ENCODE results near the gene FYB1.

FYB1 gene

DNA sequence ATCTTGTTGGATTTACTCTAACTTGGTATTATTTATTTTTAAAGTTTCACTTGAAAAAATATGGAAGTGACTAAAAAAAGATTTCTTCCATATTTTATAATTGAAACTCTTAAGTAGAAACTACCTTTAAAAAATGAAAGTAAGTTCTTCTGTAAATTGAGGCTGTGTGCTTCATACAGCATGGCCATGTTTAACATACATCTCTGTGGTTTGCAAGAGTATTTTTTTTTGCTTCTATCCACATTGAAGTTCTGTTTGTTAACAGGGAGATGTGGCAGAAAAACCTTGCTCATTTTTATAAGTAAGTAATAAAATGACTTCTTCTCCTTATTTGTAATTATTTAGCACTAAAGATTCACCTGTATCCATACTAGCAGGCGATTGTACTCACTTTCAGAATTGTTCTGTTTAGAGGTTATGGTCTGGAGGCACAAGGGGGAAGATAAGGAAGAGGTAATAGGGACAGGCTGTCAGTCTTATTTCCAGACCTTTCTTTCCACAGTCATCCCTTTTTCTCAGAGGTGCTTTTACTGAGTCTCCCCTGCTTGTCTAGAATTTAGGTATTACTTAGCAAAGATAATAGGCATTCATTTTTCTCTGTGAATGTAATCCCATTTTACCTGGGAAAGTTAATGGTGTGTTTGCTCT lies 16.0 kb downstream of the FYB1 start:
- no peak for DNase-seq

DNA sequence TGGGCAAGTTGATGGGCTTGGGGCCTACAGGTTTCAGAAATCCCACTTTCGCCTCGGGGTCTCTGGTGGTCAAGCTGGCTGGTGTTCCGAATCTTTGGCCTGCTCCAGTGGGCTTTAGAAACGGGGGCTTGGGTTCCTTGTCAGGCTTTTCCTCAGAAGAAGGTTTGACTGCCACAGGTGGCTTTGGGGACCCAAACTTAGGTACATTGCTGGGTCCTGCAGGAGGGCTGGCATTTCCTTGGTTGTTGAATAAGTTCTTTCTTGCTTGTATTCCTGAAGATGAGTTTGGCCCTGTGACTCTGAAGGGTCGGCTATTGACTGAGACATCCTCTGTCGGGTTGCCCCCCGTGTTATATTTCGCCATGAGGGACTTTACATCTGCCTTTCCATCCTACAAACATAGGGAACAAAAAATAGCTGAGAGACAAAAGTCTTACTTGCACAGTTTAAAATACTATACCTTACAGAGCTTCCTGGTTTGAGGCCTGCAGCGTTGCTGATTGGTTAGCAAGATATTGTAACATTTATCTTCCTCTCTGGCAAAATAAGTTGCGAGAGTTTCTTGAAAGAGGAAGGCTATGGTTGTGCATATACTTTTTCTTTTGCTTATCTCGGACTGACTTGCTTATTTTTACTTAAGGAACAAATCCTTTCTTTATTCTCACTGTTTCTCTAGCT lies 16.6 kb downstream of the FYB1 start:
- peak; percentile 46 to 52 for DNase-seq

DNA sequence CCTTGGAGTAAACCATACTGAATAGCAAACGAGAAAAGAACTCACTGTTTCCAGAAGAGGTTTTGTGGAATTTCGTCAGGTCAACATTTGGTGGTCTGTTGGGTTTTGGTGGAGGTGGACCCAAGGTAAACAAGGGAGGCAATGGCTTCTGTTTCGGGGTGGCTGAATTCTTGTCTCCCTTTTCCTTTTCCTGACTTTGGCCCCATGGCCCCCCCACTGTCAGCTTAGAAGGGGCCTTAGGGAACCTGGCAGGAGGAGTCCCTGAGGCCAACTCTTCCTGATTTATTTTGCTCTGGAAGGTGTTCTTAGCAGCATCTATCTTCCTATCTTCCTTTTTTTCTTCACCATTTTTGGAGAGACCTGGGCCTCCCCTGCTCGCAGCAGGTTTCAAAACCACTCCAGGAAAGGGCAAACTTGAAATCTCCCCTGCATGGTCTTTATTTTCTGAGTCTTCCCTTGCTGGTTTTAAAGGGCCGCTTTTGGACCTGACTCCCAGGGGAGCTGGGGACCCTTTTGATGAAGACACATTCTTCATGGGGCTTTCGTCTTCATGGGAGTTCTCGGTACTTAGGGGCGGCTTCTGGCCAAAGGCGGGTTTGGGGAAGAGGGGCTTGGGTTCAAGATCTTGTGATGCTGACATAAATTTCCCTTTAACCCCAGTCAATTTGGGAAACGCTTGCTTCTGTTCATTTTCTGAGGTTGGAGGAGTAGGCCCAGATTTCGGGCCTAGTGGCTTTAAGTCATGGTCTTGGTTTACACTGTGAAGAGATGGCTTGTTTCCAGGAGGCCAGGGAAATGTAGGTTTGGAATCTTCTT lies 17.4 kb downstream of the FYB1 start:
- no peak for DNase-seq

DNA sequence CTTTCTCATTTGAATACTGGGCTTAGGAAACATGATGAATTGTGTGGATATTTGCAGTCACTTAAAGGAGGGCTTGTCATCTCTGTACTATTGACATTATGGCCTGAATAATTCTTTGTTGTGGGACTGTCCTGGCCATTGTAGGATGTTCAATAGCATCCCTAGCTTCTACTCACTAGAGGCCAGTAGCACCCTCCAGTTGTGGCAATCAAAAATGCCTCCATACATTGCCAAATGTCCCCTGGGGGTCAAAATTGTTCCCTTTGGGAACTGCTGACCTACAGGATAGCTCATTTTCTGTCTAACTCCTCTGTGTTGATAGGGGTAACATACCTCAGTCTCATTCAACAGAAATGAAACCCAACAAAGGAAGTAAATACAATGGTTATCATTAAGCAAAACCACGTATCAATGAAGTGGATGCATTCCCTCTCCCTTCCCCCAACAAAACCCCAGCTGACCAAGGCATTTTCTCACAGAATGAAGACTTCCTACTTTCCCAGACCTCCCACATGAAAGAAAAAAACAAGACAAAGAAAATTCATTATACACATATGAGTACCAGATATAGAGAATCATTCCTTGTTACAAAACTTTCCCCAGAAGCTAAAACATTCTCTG lies 18.1 kb downstream of the FYB1 start:
- no peak for DNase-seq

DNA sequence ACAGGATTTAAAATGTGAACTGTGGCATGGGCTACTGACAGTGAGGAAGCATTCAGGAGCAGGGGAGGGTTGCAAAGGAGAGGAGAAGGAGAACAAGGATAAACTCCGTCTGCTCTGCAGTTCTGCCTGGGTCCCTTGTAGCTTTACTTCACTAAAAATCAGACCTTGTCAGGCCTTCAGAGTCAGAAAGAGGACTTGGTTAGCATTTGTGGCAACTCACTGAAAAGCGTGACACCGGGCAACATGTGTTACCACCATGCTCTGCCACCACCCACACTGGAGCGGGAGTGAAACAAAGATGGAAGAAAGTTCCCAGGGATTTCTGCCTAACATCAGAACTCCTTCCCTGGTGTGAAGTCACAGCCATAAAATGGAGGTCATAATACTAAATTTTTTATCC lies 19.3 kb downstream of the FYB1 start:
- no peak for DNase-seq

DNA sequence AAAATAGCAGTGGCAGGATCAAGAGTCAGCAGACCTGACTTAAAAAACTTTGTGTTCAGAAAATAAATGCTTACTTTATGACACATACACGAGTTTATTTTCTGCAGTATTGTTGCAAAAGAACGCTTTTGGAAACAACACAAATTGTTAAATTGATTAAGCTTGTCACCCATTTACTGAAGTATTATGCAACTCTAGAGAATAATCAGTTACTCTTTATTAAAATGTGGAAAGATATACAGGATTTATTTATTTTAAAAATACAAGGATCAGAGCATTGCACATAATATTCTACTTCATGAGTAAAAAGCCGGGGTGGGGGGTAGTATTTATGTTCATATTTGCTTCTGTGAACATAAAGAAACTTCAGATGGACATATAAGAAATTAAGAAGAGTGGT lies 20.0 kb downstream of the FYB1 start:
- no peak for DNase-seq

DNA sequence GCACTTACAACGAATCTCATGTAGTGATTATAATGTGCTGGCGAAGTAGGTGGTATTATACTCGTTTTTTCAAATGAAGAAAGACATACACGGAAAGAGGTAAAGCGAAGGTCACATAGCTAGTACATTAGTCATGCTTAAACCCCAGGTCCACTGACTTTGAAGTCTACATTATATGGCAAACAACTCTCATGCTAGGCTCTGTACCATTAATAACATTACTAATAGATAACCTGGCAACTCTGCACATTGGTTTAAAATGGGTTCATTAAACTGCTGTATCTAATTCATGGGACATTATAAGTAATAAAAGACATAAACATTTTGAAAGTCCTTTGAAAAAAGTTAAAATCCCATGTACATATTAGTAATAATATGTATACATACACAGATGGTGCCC lies 21.2 kb downstream of the FYB1 start:
- no peak for DNase-seq

DNA sequence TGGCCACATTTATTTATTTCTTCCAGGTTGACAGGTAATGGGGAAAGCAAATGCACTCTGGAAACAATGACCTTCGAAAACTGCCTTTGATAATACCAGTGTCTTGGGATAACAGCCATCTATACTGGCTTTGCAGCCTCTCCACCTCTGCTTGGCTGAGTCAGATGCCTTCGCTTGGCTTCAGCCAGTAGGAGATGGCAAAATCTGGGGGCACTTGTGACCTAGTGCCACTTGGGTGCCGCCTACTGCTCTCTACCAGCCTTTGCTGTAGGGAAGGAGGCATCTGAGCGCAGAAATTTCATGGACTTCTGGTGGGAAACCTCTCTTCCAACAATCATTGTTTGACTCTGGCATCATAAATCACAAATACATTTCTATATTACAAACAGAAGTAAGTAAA lies 21.8 kb downstream of the FYB1 start:
- DNase-seq: no peak

DNA sequence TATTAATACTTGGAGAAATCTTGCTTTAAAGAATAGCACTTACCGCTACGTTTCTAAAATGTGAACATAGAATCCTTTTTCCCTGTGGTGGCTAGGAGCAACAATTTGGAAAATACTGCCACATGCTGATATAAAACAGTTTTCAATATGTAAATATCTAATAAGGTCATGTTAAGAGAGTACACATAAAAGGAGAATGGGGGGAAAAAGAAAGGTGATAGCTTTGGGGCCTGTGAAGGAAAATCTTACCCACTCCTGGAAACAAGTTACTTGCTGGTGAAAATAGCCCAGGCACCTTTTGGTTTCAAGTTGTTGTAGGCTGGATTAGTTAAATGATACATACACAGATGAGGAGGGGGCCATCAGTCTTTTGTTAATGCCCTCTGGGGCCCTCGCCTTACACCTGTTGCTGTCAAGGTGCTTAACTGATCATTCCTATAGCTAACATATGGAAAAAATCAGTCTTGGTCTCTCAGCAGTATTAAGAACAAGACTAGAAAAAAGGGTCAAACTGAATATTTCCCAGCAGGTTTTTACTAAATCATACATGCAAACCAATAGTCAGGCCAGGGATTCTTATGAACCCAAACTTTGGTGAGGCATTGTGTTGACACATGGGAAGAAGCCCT lies 24.1 kb downstream of the FYB1 start:
- DNase-seq: no peak

DNA sequence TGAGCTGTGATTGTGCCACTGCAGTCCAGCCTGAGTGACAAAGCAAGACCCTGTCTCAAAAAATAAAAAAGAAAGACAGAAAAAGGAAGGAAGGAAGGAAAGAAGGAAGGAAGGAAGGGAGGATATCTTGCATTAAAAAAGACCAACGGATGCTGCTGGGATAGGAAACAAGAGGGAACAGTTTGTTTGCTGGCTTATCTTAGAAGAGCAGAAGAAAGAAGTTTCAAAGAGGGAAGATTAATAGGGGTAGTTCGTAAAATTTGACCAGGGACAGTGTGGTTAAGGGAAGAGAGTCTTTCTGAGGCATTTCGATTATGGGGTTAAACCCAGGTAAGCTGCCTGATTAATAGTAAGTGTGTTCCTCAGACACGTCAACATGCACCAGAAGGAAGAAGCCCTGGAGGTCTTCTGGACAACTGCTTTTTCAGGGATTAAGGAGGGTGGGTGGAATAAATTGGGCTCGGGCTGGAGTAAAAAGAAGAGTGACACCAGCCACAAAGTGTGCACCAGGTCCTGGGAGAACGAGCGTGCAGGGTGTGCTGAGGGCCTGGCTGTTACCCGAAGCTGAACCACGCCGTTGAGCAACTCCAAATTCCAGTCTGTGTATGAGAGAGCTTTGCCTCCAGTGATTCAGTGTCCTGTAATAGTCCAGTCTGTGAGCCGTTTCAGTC lies 24.8 kb downstream of the FYB1 start:
- DNase-seq: peak; percentile 31 to 61

DNA sequence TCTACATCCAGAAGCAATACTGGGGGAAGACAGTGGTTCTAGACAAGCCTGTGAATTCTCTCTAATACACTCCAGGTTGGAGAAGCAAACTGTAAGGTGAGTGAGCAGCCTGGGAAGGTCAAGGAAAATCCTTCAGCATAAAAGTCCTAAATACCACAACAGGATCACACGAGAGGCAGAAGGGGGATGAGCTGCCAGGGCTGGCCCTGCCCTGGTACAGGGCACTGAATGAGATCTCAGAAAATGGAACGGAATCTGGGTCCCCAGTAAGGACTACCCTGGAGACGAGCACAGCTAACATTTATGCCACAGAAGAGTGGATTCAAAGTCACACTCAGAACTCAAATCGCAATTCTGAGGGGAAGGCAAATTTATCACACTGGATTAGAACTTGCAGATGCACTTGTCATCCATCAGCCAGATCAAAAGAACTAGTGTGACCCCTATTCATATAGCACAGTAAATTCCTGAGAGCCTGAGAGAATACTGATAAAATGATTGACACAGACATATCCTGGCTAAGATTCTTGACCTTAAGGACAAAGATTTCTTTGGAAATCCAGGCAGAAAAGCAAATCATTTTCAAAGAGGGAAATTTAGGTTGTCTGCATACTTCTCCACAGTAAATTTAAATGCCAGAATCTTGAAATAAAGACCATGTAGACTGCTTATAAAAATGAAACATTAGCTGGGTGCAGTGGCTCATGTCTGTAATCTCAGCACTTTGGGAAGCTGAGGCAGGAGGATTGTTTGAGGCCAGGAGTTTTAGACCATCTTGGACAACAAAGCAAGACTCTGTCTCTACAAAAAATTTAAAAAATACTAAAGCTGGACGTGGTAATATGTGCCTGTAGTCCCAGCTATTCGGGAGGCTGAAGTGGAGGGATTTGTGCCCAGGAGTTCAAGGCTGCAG lies 25.6 kb downstream of the FYB1 start:
- DNase-seq: no peak

DNA sequence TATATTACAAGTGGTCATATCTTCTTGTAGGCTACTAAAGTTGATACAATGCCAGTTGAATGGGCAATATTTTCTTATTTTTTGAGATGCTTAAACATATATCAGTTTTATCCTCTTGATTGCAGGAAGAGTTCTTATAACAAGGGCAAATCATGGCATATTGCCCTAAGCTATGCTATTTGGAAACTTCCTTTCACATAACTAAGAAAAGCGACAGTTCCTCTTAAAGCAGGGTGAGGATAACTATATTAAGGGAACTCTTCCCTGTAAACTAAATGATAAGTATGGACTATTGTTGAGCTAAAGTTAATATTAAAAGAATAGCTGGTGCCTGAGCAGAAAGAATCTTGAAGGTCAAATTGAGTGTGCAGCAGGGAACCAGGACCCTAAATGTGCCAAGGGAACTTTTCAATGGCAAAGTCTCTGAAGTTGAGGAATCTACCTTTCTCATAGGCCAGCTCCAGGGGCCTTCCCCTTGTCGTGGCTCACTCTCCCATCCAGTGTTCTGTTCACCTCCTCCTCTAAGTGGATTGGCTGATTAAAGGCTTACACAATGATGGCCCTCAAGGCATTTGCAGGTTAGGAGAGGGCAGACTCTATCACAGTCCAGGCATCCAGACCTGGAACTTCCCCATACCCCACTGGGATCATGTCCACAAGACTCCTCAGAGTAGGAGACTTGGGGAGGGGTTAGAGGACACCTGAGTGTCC lies 26.8 kb downstream of the FYB1 start:
- DNase-seq: peak; percentile 42 to 44

DNA sequence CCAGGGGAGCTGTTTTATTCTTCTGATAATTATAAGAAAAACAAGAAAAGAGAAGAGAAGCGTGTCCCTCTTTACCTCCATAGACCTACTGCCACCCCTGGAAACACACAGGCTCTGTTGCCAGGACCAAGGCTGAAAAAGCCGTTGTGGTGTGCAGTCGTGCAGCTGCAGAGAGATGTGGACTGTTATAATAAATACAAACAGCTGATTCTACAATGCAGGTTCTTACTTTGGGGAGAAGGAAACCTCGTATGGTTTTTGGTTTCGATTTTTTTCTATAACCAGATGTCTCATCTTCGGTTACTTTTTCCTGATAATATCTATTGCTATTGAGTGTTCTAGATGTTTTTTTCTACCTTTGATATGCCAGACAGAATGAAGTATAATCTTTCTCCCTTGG lies 28.1 kb downstream of the FYB1 start:
- DNase-seq: no peak

DNA sequence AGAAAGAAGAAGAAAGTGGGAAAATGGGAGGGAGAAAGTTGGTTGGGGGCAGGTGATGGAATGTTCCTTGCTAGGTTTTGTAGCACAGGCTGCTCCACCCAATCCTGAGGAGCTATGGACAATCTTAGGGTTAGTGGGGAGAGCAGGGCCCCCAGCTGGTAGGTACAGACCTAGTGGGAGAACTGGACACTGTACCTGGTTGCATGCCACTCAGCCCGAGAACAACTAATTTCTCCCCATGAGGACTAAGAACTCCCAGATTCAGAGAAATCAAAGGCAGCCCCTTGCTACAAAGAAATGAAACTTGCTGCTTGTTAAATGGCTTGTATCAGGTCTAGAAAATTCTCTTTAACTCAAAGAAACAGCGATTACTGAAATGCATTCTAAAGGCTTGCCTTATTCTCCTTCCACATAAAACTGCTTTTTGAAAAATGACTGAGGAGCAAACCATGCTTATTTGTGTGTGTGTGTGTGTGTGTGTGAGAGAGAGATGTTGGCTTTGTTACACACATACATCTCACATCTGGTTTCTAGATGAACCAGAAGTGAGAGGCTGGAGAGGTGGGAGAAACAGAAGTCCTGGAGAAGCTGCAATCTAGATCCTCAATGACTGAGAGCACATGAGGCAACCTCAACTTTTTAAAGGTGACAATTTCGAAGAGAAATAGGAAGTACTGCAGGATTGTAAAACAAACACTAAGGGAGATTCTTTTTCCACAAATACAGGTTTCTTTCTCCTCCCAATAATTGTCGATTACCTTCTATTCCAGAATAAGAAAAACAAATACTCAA lies 28.9 kb downstream of the FYB1 start:
- peak; percentile 31 to 46 for DNase-seq

DNA sequence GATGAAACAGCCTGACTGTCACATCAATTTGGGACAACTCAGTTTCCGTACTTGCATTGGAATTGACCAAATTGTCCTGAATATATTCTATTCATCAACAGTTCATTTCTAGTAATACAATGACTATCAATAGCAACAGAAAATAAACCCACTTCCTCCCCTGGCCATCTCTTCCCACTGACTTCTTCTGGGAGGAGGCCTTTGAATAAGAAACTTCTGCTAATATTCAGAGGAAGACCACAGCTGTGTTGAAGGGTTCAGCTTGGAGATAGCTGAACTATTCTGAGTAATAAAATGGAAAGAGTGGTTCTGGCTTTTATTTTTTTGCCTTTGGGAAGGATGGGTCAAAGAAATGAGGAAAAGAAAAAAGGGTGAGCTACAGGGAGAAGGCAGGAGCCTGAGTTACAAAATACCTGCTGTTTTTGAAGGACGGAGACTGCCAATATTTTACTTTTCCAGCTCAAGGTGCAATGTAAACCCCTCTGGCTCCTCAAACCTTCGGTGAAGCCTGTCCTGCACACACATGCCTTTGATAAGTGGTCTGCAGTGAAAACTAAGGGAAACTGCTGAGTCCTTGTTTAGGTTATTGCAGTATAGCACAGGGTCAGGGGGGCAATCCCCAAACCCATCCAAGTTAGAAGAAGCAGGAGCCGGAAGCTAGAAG lies 29.9 kb downstream of the FYB1 start:
- peak; percentile 45 to 51 for DNase-seq

DNA sequence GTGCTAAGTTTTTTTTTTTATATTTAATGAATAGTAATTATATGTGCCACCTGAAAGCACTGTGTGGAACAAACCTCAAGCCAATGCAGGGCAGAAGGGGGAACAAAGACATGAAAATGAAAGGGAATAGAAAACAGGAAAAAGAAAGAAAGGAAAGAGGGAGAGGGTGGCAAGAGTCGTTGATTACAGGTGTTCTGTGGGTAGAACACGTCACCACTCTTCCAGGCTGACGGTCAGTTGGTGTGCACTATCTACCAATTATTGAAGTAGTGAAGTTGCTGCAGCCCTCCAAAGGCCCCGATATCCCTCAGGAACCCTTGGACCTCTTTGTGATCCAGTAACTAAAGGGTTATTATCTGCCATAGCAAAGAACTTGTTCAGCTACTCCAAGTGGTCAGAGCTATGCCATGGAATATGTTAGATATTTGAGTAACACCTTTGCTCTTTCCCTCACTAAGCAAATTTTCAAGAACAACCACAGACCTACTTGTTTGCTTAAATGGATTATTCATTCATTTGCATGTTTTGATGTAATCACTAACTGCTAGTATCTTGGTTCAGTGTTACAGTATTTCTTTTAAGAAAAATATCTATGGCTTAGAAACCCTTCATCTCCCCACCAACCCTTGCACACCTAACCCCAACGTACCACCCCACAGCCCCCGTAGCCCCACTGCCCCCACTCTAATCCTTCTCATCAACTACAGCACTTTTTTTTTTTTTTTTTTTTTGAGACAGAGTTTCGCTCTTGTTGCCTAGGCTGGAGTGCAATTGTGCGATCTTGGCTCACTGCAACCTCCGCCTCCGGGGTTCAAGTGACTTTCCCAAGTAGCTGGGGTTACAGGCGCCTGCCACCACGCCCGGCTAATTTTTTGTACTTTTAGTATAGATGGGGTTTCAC lies 31.3 kb downstream of the FYB1 start:
- no peak for DNase-seq

DNA sequence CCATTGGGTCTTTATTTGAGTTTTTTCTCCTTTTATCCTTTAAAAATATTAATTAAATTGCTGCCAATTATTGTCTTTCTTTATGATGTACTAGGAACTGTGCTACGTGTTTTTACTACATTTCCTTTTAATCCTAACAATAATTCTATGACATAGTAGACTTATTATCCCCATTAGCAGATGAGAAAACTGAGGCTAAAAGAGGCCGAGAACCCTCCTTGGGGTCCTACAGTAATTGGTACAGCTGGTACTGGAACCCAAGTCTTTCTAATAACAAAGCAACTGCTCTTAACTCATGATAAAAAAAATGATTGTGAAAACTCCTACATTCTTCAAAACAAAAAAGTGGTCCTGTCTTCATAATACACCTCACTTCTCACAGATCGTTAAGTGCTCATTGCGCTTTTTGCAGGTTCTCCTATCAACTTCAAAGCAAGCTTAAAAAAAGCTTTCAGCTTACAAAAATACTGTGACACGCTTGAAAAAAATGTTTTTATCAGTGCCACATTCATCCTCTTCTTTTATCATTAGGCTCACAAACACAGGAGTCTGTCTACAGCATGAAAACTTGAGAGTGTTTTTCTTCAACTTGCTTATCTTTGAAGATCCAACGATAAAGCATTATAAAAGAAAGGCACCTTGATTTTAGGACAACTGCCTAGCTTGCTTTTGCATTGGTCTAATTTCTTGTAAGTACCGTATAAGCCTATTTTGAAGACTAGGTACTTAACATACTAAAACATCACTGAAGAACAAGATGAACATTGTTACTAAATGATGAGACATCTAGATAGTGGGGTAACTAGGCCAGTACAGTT lies 32.4 kb downstream of the FYB1 start:
- DNase-seq: no peak
